Activated CD8-positive, alpha-beta memory T cell treated with anti-CD3 and anti-CD28 coated beads for 1 hour (primary cell): ENCODE data around the gene SCN7A.
"Not testable (repeated sequence)": the region's sequence is repeated elsewhere in the genome, so short reads cannot be mapped to it uniquely, and the experiment has no call there.

Experiments
- DNase-seq, 2 donors: peaks; one replicate each; pipeline ENCODE4 v3.0.0-alpha.2; 2020; ENCODE audit warnings: low read depth in 1 of 2; ENCODE audit errors: extremely low read depth in 1 of 2

Gene SCN7A

DNA sequence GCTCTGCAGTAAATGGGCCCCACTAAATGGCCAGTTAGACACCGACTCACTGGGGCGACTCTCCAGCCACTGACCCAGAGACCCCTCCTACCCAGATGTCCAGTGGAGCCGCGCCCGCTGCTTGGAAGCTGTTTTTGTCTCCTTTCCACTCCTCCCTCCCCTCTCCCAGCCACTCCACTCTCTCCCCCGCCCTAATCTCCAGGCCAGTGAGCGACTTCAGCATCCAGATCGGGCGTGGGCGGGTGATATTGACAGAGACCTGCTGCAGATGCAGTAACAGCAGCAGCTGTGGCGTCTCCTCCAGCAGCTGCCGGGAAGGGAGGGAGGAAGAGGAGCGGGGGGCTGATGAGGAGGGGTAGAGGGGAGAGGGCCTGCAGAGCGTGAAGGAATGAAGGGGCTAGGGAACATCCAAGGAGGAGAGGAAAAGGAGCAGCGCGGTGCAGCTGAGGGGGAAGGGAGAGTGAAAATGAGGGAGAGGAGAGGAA is at the start of gene SCN7A:
Gene SCN7A, minus strand, starts transcription at position 110 of the 485 bp plus-strand sequence. CDS start 16,553 bp downstream, outside the sequence.
- DNase-seq, result no peak

DNA sequence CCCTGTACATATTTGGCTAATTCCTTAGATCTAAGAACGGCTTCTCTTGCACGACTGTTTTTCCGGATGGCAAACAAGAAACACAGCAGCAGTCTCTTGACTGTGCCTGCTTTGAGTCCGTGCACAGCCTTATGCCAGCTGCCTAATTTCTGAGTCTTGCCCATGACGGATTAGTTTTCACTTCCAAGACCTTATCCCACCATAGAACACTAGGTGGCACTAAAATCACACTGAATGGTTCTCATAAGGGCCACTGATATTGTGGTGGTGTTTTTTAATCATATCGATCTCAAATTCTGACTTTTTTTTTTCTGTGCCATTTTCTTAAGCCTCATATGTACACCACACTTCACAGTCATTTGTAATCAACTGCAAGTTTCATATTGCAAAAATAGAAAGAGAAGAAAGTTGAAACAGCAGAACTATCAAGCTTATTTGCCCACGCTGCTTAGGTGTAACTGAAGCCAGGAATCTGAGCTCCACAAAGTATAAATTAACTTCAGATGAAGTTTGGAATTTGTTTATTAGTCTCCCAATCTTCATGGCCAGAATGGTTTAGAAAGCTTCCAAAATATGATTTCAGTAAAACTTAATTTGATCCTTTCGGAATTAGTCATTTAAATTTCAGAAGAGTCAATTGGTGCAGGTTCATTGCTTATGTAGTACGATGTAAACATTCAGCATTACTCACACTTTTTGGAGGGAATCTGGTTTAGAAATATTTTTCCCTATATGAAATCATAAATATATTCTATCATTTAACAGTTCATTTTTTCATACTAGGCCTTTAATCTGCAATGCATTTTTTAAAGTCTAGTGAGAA is 45.5 kb upstream of the SCN7A start:
- no peak for DNase-seq

DNA sequence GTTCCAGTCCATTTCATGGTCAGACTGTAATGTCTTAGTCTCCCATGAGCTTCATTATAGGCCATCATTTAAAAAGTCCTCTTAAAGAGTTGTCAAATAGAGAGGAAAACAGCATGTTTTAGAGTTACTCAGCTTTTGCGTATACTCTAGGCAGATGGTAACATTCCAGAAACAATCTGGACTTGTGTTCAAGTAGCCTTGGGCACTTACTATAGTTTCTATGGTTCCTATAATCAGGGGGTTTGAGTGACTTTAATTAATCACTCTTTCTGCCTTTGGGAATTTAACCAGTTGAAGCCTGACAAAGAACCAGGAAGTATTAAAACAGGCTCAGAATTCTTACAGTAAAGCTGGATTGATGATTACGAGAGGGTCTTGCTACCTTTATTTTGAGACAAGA is 42.1 kb upstream of the SCN7A start:
- DNase-seq, result no peak

DNA sequence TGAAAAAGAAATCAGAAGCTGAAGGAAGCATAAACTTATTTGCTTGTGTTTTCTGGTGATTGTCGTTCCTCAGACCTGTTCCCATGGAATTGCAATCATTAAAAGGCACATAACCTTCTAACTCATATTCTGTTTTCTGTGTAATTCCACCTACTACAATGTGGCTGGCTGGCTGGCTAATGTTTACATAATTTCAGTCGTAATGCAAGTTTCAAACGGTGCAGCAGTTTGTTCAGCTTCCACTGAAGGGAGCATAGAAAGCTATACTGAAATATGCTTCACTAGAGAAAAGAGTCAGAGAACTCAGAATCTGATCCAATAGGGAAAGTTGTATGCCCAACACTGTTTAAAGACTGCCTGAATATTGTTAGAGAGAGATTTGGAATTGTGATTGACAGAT is 27.1 kb upstream of the SCN7A start:
- no peak for DNase-seq

DNA sequence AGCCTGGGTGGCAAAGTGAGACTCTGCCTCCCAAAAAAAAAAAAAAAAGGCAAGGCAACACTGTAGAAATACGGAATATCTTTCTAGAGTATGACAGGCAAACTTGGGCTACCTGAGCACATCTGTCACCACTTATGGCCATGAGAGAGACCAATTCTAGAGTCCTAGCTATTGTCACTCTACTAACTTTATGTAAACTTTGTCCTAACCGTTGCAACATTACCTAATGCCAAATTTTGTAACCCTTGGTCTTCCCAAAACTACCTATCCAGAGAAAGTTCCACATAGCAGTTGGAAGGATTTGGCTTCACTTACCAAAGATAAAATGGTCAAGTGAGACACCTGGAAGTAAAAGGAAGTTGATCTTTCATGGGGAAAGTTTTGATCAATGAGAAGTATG is 26.6 kb upstream of the SCN7A start:
- no peak for DNase-seq

DNA sequence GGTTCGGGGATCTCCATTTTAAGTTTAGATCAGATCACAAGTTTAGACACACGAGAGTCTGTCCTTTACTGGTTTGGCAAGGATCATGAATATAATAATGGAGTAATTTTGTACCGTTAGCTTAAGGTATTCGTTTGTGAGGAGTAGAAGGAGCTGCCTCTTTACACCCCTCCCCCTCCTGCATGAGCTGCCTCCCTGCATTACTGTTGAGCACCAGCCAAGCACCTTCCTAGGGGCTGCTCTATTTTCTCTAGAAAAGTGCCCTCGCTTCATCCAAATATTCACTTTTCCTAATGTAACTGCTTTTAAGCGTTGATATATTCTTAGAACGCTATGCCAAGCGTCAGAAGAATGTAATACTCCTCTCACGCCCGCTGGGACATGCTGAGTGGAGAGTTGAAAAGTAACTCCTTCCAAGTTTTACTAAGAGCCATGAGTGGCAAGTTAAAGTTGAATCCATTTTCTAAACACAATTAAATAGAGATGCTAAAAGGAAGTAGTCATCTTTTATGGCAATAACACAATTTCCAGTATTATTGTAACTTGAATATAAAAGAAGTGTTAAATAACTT is 25.4 kb upstream of the SCN7A start:
- DNase-seq, result no peak

DNA sequence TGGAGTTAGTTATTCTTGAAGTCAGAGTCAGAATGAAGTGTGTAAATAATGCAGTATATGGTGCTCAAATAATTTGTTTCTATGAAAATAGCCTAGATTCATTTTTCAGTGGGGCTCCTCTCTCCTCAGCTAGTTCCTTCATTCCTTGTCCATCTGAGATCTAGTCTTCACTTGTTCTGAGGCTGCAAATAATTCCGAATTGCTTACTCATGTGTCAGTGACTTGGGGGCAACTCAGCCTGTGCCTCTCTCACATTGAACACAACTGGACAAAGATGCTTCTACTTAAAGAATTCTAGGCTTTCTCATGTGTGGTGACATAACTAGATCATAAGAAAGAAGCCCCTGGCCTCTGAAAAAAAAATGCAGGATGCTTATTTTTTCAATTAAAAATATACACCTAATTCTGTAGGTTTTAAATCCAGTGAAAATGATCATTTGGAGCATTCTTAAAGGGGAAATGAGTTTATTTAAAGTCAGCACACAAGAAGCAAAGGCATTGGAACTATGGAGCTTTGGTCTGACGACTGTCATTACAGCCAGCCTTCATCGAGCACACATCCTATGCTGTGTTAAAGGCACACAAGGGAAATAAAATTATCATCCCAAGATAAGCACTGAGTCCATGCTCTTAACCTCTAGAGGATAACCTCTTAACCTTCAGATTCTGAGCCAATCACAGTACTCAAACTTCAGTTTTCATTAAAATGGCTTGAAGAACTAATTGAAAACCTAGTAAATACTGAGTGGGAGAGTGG is 24.8 kb upstream of the SCN7A start:
- no peak for DNase-seq

DNA sequence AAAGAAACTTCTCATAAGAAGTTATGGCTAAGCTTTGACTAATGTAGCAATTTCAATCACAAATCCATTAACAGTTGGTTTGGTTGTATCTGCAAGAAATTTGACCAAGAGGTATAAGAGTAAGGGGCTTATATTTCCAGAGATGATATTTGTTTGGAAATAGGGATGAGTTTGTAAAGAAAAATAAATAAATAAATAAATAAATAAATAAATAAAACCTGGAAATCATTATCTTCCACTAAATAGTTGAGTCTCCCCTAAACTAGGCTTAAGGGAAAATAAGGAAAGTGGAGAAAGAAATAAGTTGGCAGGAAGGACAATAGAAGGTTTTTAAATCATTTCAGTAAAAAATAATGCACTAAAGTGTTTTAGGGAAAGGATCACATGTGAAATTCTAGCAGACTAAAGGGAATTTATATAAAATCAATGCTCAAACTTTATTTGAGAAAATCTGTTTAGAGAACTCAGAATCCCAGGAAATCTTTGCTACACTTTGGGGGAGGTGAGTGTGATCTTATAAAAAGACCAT is 23.5 kb upstream of the SCN7A start:
- DNase-seq, result no peak

DNA sequence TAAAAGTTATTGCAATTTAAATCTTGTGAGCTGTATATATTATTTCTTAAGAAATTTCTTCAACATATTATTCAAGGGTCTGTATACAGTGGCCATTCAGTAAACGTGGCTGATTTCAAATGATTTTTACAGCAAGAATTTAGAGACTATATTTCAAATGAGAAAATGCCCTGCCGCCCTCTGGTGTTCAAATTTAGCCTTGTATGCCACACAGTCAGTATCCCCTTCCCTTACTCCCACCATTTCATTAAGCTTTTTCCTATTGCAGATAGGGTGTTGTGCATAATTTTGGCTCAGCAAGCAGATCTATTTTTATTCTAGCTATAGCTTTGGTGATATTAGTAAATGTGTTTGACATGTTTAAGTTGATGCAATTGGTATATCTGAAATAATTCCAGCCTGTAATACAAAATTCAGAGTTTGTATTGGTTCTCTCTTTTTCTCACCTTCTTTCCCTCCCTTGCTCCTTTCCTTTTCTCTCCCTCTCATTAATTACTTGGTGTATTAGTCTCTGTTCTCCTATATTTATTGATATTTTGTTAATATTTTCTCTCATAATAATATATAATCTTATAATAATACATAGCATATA is 22.8 kb upstream of the SCN7A start:
- DNase-seq, result no peak

DNA sequence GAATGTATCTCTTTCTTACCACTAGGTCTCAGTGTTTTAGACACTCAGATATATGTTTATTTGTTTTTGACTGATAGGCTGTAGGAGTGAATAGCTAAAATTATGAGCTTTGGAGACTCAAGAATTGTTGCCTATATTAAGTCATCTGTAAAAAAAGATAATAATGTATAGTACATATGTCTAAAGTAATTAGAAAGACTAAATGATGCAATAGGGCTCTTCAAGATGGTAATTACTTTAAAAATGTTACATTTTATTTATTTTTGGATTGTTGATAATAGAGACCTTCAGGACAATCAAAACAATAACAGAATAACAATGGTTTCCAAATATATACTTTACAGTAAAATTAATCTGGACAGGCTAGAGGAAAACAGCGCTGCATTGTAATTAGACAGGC is 19.9 kb upstream of the SCN7A start:
- DNase-seq, result no peak

DNA sequence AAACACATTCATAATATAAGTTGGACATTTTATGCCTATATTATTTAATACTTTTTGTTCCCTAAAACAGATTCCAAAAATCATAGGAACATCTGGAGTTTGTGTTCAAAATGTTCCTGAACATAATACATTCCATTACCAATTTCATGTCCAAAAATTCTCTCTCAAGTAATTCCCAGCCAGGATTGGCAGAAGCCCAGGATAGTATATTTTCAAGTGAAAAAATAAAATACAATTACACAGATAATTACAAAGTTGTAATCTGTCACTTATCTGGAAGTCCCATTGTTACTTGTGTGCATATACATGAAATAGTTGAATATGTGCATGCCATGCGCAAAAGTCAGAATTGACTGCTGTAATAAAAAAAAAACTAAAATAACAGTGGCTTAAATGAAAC is 5.2 kb upstream of the SCN7A start:
- no peak for DNase-seq

DNA sequence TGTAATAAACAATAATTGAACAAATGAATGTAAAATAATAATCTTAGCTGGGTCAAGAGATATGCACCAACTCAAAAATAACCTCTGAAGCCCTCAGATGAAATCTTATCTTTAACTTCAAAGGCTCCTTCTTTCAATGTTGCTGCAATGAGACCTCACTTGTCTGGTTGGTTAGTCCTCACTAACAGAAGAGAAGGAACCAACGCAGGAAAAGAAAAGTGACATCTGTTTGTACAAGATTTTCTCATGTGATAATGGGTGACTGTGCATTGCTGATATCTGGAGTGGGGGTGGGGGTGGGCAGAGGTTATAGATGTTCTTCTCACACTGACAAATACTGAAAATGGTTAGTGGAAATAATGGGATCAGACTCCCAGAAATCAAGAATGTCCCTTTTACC is 2.6 kb downstream of the SCN7A start:
- DNase-seq, result no peak

DNA sequence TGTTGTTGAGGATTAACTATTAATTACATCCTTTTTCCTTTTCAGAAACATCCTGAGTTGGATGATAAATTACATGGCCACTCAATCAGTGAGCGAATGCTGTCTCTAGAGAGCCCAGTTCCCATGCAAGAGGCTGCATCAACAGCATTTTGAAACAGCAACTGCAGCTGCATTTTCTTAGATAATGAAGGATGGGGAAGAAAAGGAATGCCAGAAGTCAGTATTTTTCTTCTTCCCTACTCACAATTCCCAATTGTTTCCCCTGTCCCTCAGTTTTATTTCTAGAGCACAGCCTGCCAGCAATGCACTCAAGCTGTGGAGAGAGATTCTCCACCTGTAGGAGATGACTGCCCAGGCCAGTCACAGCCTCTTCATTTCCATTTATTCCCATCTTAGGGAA is 6.9 kb downstream of the SCN7A start:
- DNase-seq, result no peak

DNA sequence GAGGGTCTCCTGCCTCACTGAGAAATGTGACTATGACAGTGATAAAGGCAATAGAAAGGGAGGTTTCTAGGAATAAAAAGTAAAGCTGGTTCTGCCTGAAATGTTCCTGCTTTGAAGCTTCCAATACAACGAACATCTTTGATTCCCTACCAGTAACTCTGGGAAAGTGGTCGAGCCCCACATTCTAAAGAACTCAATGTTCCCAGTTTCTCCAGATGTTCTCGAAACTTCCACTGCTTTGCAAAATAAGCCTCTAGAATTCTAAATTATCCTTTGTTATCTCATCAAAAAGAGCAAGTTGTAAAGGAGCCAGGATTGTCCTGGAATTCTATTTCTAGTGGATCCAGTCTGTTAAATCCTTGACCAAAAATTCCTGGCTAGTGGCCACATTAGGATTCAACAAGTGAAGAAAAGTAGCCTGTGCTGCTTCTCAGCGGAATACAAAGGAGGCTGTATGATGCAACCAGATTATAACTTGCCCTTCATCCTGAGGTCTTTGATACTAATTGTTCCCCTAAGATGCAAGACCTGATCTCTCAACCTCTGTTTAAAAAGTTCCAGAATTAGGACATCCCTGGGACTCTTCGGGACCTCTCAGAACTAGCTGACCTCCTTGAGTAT is 8.4 kb downstream of the SCN7A start:
- DNase-seq, result no peak

DNA sequence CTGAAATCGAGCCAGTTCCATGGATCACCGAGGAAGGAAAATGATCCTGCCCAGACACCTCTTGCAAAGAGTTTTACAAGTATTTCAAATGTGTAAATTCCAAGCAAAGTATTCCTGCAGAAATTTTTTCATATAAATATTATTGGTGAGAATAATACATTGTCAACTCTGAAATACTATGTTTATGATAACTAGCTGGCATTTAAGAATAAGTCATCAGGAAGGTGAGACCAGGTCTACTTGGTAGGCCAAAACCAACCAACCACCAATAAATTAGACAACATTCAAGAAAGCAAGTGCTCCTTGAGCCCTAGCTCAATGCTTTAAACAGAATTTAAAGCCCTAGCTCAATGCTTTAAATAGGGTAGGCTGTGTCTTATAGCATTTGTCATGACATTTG is 21.7 kb downstream of the SCN7A start:
- no peak for DNase-seq

DNA sequence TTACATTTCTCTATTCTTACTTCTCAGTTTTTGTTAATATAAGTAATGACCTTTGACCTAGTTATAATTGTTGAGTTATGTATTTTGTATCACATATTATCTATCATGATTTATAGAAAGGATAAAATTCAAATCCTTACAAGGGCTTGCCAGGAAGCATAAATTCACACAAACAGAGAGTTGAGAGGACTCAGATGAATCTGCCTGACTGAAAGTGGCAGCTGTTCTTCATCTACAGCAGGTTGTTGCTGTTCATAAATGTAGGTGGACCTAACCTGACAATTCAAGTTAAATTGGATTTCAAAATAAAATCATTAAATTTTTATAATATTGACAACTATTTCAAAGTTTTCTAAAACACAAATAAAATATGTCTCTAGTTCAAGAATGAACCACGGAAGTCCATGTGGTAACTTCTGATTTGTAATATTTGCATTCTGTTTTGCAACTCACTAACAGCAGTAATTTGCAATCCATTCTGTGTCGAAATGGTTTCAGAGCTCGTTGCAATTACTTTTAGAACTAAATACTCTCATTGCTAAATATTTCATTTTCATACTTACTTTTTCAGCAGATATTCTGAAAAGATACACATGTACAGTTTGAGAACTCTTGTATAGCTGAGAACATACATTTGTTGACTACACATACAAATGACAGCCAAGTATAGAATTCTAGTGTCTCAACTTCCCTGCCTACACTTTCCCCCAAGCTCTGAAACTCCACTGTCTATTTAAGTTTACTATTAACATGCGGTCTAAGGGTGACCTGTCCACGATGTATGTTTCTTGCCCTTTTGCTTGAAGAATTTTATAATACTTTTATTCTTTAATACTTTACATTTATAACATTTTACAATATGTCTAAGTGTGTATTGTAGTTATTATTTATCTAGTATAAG is 25.7 kb downstream of the SCN7A start:
- no peak for DNase-seq

DNA sequence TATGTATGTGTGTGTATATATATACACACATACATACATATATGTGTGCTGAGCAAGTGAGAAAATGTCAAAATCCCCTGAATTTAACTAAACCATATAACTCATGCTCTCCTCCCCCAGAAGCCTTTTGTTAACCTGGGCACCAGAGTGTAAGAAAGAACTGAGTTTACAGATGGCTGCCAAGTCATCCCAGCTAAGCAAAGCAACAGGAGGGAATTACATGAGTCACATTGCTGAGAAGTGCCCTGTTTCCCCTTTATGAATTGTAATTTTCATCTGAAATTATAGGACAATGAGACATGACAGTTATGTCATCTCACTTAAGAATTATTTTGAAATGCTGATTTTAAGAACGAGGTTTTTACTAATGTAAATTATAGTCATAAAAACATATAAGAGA is 29.9 kb downstream of the SCN7A start:
- DNase-seq, result no peak

DNA sequence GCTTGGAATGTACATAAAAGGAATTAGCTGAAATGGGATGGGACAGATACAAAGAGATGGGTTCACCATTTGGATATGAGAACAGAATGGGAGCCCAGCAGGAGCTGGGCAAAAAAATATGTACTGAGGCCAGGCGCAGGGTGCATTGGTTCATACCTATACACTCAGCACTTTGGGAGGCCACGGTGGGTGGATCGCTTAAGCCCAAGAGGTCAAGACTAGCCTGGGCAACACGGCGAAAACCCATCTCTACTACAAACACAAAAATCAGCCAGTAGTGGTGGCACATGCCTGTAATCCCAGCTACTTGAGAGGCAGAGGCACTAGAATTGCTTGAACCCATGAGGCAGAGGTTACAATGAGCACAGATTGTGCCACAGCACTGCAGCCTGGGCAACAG is 30.4 kb downstream of the SCN7A start:
- no peak for DNase-seq

DNA sequence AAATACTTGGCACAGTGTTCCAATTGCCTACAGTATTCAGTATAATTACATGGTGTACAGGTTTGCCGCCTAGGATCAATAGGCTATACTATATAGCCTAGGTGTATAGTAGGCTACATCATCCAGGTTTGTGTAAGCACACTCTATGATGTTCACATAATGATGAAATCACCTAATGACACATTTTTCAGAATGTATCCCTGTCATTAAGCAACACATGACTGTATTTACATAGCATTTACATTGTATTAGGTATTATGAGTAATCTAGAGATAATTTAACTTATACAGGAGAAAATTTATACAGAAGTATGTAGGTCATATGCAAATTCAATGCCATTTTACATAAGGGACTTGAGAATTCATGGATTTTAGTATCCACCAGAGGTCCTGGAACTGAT is 35.4 kb downstream of the SCN7A start:
- DNase-seq, result no peak

DNA sequence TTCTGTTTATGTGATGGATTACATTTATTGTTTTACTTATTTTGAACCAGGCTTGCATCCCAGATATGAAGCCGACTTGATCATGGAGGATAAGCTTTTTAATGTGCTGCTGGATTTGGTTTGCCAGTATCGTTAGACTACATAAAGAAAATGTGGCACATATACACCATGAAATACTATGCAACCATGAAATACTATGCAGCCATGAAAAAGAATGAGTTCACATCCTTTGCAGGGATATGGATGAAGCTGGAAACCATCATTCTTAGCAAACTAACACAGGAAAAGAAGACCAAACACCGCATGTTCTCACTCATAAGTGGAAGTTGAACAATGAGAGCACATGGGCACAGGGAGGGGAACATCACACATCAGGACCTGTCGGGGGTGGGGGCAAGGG is 38.2 kb downstream of the SCN7A start:
- not testable (repeated sequence) for DNase-seq
